ENCODE measurements around the gene NCOA4. TPM values are rescaled to one million over a fixed set of nuclear protein-coding genes. Genes with fewer than 3 reads are reported as not detected.
"Not testable (repeated sequence)": the region's sequence is repeated elsewhere in the genome, so short reads cannot be mapped to it uniquely, and the experiment has no call there.

NCOA4 gene
- total RNA-seq, 1 donor from 2014 or later, result 333 TPM

DNA sequence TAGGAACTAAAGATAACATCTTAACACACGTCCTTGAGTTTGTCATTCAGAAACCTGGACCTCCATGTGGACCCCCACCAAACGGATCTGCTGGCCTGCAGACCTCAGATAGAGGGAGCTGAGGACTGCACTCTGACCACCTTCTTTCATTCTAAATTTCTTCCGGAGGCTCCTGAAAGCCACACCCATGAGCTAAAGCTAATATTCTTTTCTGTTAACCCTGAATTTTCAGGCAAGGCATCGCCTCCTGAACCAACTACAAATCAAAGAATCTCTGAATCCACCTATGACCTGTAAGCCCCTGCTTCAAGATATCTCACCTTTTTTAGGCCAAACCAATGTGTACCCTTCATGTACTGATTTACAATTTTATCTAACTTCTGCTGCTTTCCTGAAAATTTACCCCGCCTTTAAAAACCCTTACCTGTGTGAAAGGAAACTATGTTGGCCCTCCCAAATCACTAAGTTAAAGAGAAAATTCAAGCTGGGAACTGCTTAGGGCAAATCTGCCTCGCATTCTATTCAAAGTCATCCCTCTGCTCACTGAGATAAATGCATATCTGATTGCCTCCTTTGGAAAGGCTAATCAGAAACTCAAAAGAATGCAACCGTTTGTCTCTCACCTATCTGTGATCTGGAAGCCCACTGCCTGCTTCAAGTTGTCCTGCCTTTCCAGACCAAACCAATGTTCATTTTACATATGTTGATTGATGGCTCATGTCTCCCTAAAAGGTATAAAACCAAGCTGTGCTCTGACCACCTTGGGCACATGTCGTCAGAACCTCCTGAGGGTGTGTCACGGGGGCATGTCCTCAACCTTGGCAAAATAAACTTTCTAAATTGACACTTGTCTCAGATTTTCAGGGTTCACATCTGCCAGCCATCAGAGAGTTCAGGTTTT is 23.4 kb upstream of the NCOA4 start:
- DNase-seq (no peak), ATAC-seq (no peak)
- intact Hi-C loops (cut with micrococcal nuclease), result no loop called here

- intact Hi-C loops (cut with micrococcal nuclease), result no loop called here
- DNase-seq, result no peak
Measured at GRCh38 chr10:46052791-46053375, 22.5 kb upstream of the NCOA4 start.

DNA sequence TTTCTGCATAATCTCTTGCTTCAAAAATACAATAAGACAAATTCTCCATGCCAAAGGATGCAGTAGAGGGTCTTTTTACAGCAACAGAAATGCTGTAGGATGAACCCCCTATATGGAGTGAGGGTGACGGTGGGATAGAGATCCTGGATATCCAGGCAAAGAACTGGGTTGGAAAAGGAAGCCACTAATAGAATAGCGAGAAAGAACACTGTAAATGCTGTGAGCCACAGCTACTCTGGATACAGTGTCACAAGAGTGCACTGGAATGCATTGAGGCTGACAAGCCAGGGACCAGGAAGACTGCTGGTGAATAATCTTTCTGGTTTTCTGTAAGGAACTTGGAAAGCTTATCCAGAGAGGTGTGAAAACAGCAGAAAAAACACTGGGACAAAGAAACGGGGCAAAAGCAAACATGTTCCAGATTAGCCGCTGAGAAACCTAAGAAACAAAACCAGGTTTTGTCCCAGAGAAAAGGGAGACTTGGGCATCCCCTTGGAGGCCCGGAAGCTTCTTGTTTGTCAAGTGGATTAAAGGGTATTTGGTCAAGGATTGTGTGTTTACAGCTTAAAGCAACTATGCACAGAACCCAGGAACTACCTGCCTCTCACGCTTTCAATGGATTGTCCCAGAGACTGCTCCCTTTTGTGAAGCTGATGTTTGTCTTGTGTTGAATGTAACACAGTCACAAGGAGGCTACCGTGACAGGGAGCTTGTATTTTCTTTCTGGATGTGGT is 21.8 kb upstream of the NCOA4 start:
- no peak for DNase-seq
- intact Hi-C loops (cut with micrococcal nuclease), result no loop called here
- no peak for ATAC-seq

More at GRCh38 chr10:46052791-46053375, 22.5 kb upstream of the NCOA4 start:
- no peak for ATAC-seq

- DNase-seq, result no peak
- ATAC-seq, result no peak
- intact Hi-C loops (cut with micrococcal nuclease), result no loop called here
Measured at GRCh38 chr10:46050941-46051623, 20.7 kb upstream of the NCOA4 start.

DNA sequence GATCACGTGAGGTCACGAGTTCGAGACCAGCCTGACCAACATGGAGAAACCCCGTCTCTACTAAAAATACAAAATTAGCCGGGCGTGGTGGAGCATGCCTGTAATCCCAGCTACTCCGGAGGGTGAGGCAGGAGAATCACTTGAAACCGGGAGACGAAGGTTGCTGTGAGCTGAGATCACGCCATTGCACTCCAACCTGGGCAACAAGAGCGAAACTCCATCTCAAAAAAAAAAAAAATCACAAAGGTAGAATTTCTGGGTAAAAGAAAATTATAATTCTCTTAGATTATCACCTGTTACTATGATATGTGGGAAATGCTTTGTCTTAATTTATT is 19.0 kb upstream of the NCOA4 start:
- DNase-seq; intact Hi-C loops (cut with micrococcal nuclease); ATAC-seq: not testable (repeated sequence)

- intact Hi-C loops (cut with micrococcal nuclease), result no loop called here
- ATAC-seq (no peak), DNase-seq (no peak)
Measured at GRCh38 chr10:46048152-46048551, 17.7 kb upstream of the NCOA4 start.

DNA sequence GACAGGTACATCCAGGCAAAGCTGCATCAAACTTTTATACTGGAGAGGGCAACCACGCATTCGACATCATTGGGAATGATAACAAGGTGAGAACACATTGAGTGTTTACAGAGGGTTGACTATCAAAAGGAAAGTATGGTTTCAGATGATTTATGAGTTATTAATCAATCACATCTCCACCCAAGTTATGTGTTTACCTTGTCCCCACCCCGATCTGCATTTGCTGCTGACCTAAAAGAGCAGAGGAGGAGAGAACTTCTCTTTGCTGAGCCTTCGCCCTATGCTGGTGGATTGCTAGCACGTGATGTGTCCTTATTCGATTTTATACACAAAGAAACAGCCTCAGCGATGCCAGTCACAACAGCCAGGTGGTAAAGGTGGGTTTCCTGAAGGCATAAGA is 15.8 kb upstream of the NCOA4 start, which contains the start of gene MSMB:
MSMB (minus strand) TSS at position 9 of the 400 bp plus-strand sequence. CDS start 32 bp downstream, outside the sequence.
- DNase-seq, result no peak
- ATAC-seq, result no peak
- intact Hi-C loops (cut with micrococcal nuclease), result no loop called here

- no peak for DNase-seq
- ATAC-seq, result no peak
- intact Hi-C loops (cut with micrococcal nuclease), result no loop called here
Measured at GRCh38 chr10:46042527-46042926, 12.1 kb upstream of the NCOA4 start.

DNA sequence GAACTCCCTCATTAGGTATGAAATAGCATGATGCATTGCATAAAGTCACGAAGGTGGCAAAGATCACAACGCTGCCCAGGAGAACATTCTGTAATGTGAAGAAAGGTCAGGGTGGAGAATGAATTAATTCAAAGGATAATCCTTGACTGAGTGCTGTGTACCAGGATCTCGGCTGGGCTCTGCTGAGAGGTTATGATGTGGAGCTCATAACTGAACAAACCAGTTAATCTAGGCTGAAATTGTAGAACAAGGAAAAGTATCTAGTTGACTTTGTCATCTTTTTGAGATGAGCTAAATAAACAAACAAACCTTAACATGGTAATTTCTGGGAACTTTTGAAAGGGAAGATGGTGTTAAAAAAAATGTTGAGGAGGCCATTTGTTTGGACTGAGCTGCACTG is 9.6 kb upstream of the NCOA4 start:
- ATAC-seq (no peak), DNase-seq (no peak)
- intact Hi-C loops (cut with micrococcal nuclease), result no loop called here

GRCh38 chr10:46037107-46037825 is 6.8 kb upstream of the NCOA4 start:
- ATAC-seq, result no peak
- no peak for DNase-seq
- intact Hi-C loops (cut with micrococcal nuclease), result no loop called here

GRCh38 chr10:46035923-46036849 is 5.8 kb upstream of the NCOA4 start:
- intact Hi-C loops (cut with micrococcal nuclease), result no loop called here
- DNase-seq, result no peak

DNA sequence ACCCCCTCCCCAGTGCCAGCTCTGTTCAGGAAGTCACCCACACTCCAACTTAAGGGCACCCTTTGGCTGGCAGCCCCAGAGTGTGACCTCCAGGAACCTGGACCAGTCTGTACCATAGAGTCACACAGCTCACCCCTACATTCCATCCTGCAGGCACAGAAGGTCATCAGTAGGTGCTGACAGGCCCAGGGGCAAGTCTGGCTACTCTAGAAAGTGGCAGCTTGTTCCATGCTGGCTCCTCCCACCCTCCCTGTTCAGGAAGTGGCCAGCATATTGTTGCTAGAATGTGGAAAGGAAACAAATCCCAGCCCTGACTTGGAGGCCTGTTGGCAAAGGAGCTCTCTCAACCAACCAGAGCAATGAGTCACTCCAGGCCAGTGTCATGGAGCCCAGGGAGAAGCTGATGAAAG is 3.2 kb upstream of the NCOA4 start:
- ATAC-seq (no peak), DNase-seq (no peak)
- intact Hi-C loops (cut with micrococcal nuclease), result no loop called here

More at GRCh38 chr10:46035923-46036849, 5.8 kb upstream of the NCOA4 start:
- no peak for ATAC-seq

GRCh38 chr10:46031648-46032532 is 1.5 kb upstream of the NCOA4 start:
- ATAC-seq (no peak), DNase-seq (no peak)
- intact Hi-C loops (cut with micrococcal nuclease), result no loop called here

DNA sequence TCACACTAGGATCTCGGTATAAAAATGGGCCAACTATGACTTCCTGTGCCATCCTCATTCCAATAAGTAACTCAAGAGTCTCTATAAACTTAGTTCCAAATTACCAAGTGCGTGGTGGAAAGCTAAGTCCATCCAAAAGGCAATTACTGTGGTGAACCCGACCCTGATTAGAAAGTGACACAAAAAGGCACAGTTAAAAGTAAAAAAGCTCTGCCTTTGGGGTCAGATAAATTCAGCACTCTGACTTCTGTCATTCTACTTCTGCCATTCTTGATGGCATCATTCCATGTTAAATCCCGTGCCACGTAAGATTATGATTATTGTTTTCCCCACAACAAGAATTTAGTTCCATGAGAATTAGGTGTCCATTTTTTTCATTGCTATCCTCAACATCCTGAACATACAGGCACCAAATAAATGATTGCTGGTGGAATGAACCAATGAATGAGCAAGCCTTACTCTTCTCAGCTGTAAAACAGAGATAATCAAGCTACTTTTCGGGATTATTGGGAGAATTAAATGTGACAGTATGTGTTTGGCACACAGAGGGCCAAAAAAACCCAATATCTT is 877 bp downstream of the NCOA4 start:
- intact Hi-C loops (cut with micrococcal nuclease), result no loop called here
- ATAC-seq, result no peak

DNA sequence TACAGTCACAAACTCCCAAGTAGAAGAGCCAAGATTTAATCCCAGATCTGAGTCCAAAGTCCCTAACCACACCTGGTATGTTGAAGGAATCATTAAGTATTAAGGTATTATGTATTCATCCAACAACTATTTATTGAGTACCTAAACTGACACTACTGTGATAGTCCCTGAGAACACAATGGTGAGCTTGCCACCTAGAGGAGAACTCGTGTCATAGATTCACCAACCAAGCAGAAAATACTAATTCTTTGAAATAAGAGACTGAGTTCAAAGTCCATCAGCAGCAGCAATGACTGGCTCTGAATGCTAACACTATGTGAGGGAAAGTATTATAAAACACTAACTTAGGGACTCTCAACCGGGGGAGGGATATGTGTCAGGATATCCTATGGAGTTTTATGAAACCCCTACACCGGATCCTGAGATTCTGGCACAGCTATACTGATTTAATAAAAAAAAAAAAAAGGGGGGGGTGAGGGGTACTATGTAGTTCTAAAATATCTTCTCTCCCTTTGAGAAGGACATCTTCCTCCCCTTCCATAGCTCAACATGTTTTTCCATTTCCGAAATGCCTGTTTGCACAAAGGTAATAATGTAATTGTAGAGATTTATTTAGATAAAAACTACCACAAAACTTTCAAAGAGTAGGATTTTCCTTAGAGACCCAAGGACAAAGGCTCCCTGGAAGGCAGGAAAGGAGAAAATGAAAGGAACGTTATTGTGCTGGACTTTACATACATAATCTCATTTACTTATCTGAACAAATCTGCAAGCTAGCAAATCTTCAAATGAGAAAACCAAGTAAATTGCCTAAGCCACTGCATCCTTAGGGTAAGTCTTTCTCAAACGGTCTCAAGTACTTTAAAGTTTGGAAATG is 1.6 kb downstream of the NCOA4 start:
- intact Hi-C loops (cut with micrococcal nuclease), result no loop called here
- DNase-seq, result no peak

More for the DNA sequence above, 877 bp downstream of the NCOA4 start:
- no peak for DNase-seq

GRCh38 chr10:46026106-46026505 is 4.3 kb downstream of the NCOA4 start:
- no peak for ATAC-seq
- no peak for DNase-seq
- intact Hi-C loops (cut with micrococcal nuclease), result no loop called here

More for the DNA sequence above, 1.6 kb downstream of the NCOA4 start:
- ATAC-seq, result no peak

All from left ventricle myocardium superior (tissue), 1 donor.